HepG2 (cell line): Measurements from ENCODE around the gene FEM1B. TPM values are rescaled to one million over a fixed set of nuclear protein-coding genes. Genes with fewer than 3 reads are reported as not detected.

Source experiments
- ATAC-seq: fragments of 200-7000 bp; cut with Tn5 transposase; 3 replicates; pipeline ENCODE4 v1.9.1; 2020; ENCODE audit warnings: mild to moderate bottlenecking, moderate library complexity
- BruUV-seq: library from RNA; stranded (reverse); fragments of 400-500 nt; replicated peaks from 2 replicates; lab custom pipeline; 2021; lab: Mats Ljungman, UMichigan
- CTCF ChIA-PET: fragments of 300-600 bp; formaldehyde crosslinking; extraction: SDS; loops from one replicate; lab custom pipeline; 2021; ENCODE audit warnings: low total read pairs, inconsistent platforms, low intra/inter-chr PET ratio; lab: Yijun Ruan, JAX
- POLR2A ChIA-PET: fragments of 350-600 bp; sonication (Branson Sonifier 250); formaldehyde crosslinking; loops from one replicate; lab custom pipeline; 2020; ENCODE audit warnings: antibody characterized with exemption, inconsistent platforms; lab: Yijun Ruan, JAX
- DNase-seq: peaks from one replicate; pipeline ENCODE4 v3.0.0-alpha.2; 2015; ENCODE audit warnings: low spot score
- FAIRE-seq: peaks from 3 replicates; lab custom pipeline; 2011; peaks lifted over from hg19 to GRCh38; lab: Jason Lieb, UNC
- H2AFZ ChIP-seq: one replicate; pipeline ENCODE4 v1.6.1; 2011; ENCODE audit warnings: low read length, inconsistent platforms
- H3K27ac ChIP-seq: fragments of 300-600 bp; 3 replicates; pipeline ENCODE4 v1.8.0; 2011; ENCODE audit warnings: mixed run types, mild to moderate bottlenecking, mixed read lengths, low read length, inconsistent platforms; ENCODE audit not compliant: insufficient read depth; ENCODE audit errors: extremely low read length
- H3K27me3 ChIP-seq, 2 experiments: fragments of 200-600 bp in 1 of 2; 2 replicates in 1 of 2; 3 replicates in 1 of 2; pipeline versions ENCODE4 v1.6.0 to v1.8.0; 2011; ENCODE audit warnings: low read length in 2 of 2, mild to moderate bottlenecking in 2 of 2, moderate library complexity in 2 of 2, inconsistent platforms in 1 of 2; ENCODE audit not compliant: insufficient read depth in 2 of 2, control insufficient read depth in 1 of 2
- H3K36me3 ChIP-seq, 2 experiments: fragments of 200-600 bp in 1 of 2; replicated peaks in 1 of 2; 2 replicates in 1 of 2; 3 replicates in 1 of 2; pipeline versions ENCODE4 v1.5.1 to v1.8.0; 2011; ENCODE audit warnings: low read length in 2 of 2, inconsistent platforms in 1 of 2; ENCODE audit not compliant: insufficient read depth in 2 of 2, control insufficient read depth in 1 of 2
- H3K4me1 ChIP-seq: 2 replicates; pipeline ENCODE4 v1.5.1; 2012; ENCODE audit warnings: low read length, inconsistent platforms; ENCODE audit not compliant: insufficient read depth
- H3K4me2 ChIP-seq: 2 replicates; pipeline ENCODE4 v1.6.0; 2011; ENCODE audit warnings: low read depth, low read length, inconsistent platforms
- H3K4me3 ChIP-seq, 3 experiments: fragments of 200-600 bp in 1 of 3; sonication (generic), shearing (Covaris generic) in 1 of 3; replicated peaks in 1 of 3; 2 replicates each; pipeline ENCODE4 v1.5.1; 2011 to 2016; ENCODE audit warnings: low read length in 3 of 3, inconsistent platforms in 2 of 3, low read depth in 2 of 3, mild to moderate bottlenecking in 2 of 3, control low read depth in 1 of 3, mixed read lengths in 1 of 3; ENCODE audit not compliant: insufficient read depth in 1 of 3
- H3K79me2 ChIP-seq: one replicate; pipeline ENCODE4 v1.6.1; 2011; ENCODE audit warnings: low read length, inconsistent platforms; ENCODE audit not compliant: insufficient read depth
- H3K9ac ChIP-seq: 2 replicates; pipeline ENCODE4 v1.6.0; 2011; ENCODE audit warnings: mild to moderate bottlenecking, low read depth, low read length, inconsistent platforms; ENCODE audit not compliant: insufficient read depth
- H3K9me3 ChIP-seq: 2 replicates; pipeline ENCODE4 v1.5.1; 2012; ENCODE audit warnings: mild to moderate bottlenecking, low read length
- H4K20me1 ChIP-seq: 2 replicates; pipeline ENCODE4 v1.6.0; 2011; ENCODE audit warnings: inconsistent platforms, mild to moderate bottlenecking, low read length, moderate library complexity; ENCODE audit not compliant: insufficient read depth
- AHR ChIP-seq: IDR thresholded peaks from 2 replicates; pipeline ENCODE4 v1.6.1; 2018; ENCODE audit warnings: missing genetic modification reagents, missing compliant biosample characterization
- FOXO1 ChIP-seq: sonication (generic); formaldehyde crosslinking; IDR thresholded peaks from 2 replicates; pipeline ENCODE4 v1.4.0; 2020; ENCODE audit warnings: missing genetic modification reagents
- HNRNPLL ChIP-seq: fragments of 200-400 bp; formaldehyde crosslinking; IDR thresholded peaks from 2 replicates; pipeline ENCODE4 v1.6.1; 2017; ENCODE audit warnings: mild to moderate bottlenecking, low read depth, low read length; ENCODE audit not compliant: poor library complexity, severe bottlenecking
- KDM2A ChIP-seq: sonication (generic); formaldehyde crosslinking; IDR thresholded peaks from 2 replicates; pipeline ENCODE4 v1.4.0; 2020; ENCODE audit warnings: low read depth, missing genetic modification reagents, borderline replicate concordance
- NKX3-1 ChIP-seq: sonication (generic); formaldehyde crosslinking; IDR thresholded peaks from 2 replicates; pipeline ENCODE4 v1.5.0; 2020; ENCODE audit warnings: missing genetic modification reagents
- SIN3B ChIP-seq: fragments of 150-350 bp; IDR thresholded peaks from 2 replicates; pipeline ENCODE4 v1.6.1; 2014; ENCODE audit warnings: low read length
- ZNF136 ChIP-seq: sonication (generic); formaldehyde crosslinking; IDR thresholded peaks from 2 replicates; pipeline ENCODE4 v1.8.1; 2022; ENCODE audit warnings: low read depth, mild to moderate bottlenecking, moderate library complexity, missing genetic modification reagents
- ZNF280D ChIP-seq: sonication (generic); formaldehyde crosslinking; IDR thresholded peaks from 2 replicates; pipeline ENCODE4 v1.5.1; 2020; ENCODE audit warnings: mild to moderate bottlenecking, missing genetic modification reagents
- WGBS: methylation state at CpG from one replicate; pipeline ENCODE4 v1.1.6; 2017; ENCODE audit warnings: low lambda C conversion rate; 5-methylcytosine and 5-hydroxymethylcytosine counted together
- in situ Hi-C: cut with HindIII; loops from 2 replicates; pipeline ENCODE4 v1.10.0; 2017; ENCODE audit warnings: low pct_unique_long_range_greater_than_20kb; ENCODE audit not compliant: extremely low pct_ligation_motif_present
- intact Hi-C: fragments of 100-400 bp; cut with micrococcal nuclease; formaldehyde crosslinking; loops from one replicate; pipeline ENCODE4 v1.10.0; 2022; ENCODE audit not compliant: unreplicated experiment
- polyA plus RNA-seq, 8 experiments: library from polyadenylated mRNA; depleted of rRNA in 3 of 8; stranded (reverse) in 7 of 8; unstranded in 1 of 8; fragments of >200 nt; fragmentation: Illumina TruSeq in 4 of 8; extraction: Trizol in 4 of 8; gene quantifications; 2 replicates each; pipeline versions ENCODE4 v1.2.1 to v1.2.3, GENCODE V29; 2011 to 2016; ENCODE audit warnings: low read depth in 4 of 8, missing spikeins in 1 of 8, mixed read lengths in 1 of 8; ENCODE audit not compliant: insufficient read depth in 1 of 8
- total RNA-seq, 5 experiments: library from RNA; depleted of rRNA; stranded (reverse); fragments of >200 nt; fragmentation: Illumina TruSeq; extraction: Trizol; gene quantifications; 2 replicates each; pipeline ENCODE4 v1.2.3, GENCODE V29; 2016; ENCODE audit warnings: low read depth in 1 of 5

The FEM1B gene
- total and polyA plus RNA-seq, 2 of the 13 experiments (the other 11 are each of a cell fraction or from before 2014, with no cell fraction given), result 38.1 to 40.0 TPM

- in situ Hi-C loops, result no loop called here
- Histone ChIP-seq H3K4me3 (no peak overlapping the region), H3K9ac (no peak overlapping the region), H4K20me1 (no peaks in the 10 kb centered on the region), H3K36me3 (no peaks in the 10 kb centered on the region), H2AFZ (no peak overlapping the region), H3K4me2 (no peak overlapping the region), H3K4me1 (no peaks in the 10 kb centered on the region), H3K79me2 (no peaks in the 10 kb centered on the region), H3K27ac (no peak overlapping the region), H3K9me3 (peaks cover 8% of the 10 kb centered on the region), H3K27me3 (no peaks in the 10 kb centered on the region)
- FAIRE-seq (no peak), ATAC-seq (no peak), DNase-seq (no peak)
- ChIA-PET POLR2A (no interaction called here), CTCF (no interaction called here)
- TF ChIP-seq ZNF280D (CRISPR knock-in tag) (no peak), AHR (no peak), FOXO1 (CRISPR knock-in tag) (no peak), ZNF136 (0 out of 2 replicates have a peak, but pooled peaks have one; percentile 73)
- WGBS, result 68% methylated on average over 1 of the region's 1 CpG
- BruUV-seq, result no TSS peak
- intact Hi-C loops, result no loop called here
These were observed 33.3 kb upstream of the FEM1B start for GRCh38 chr15:68244235-68244634.

- in situ Hi-C loops, result no loop called here
- no TSS peak for BruUV-seq
These were observed 28.4 kb upstream of the FEM1B start for GRCh38 chr15:68249058-68249713.

More at GRCh38 chr15:68249058-68249713, 28.4 kb upstream of the FEM1B start:
- H3K9me3 ChIP-seq, result peaks cover 6% of the 10 kb centered on the region
- FAIRE-seq (no peak), DNase-seq (no peak), ATAC-seq (no peak)
- 1% methylated on average over 3 of the region's 3 CpGs for WGBS
- H3K9ac ChIP-seq, result no peak overlapping the region
- H4K20me1 ChIP-seq, result no peaks in the 10 kb centered on the region
- H3K4me3 ChIP-seq, result no peak overlapping the region
- H3K27ac ChIP-seq, result no peak overlapping the region
- no peaks in the 10 kb centered on the region for H3K79me2 ChIP-seq
- no peaks in the 10 kb centered on the region for H3K36me3 ChIP-seq
- no peak for TF ChIP-seq HNRNPLL
- TF ChIP-seq SIN3B, result no peak
- TF ChIP-seq KDM2A, result no peak
- TF ChIP-seq NKX3-1 (CRISPR knock-in tag), result no peak
- TF ChIP-seq, all 625 proteins: peak for 0
- H2AFZ ChIP-seq, result no peak overlapping the region
- no peaks in the 10 kb centered on the region for H3K4me1 ChIP-seq
- ChIA-PET POLR2A (no interaction called here), CTCF (no interaction called here)
- H3K27me3 ChIP-seq, result 0 out of 5 replicates have a peak, but pooled peaks cover 0 to 4% of the 10 kb centered on the region in 2 experiments
- H3K4me2 ChIP-seq, result no peak overlapping the region
- intact Hi-C loops, result no loop called here
